Fibroblast of lung (primary cell): Measurements from ENCODE around the gene FANCL. TPM values are rescaled to one million over a fixed set of nuclear protein-coding genes. Genes with fewer than 3 reads are reported as not detected.
"Not testable (repeated sequence)": the region's sequence is repeated elsewhere in the genome, so short reads cannot be mapped to it uniquely, and the experiment has no call there.

Experiments
- DNase-seq, 2 donors: peaks; one replicate each; pipeline versions ENCODE4 v3.0.0 to v3.0.0-alpha.2; 2010; ENCODE audit warnings: low read depth in 2 of 2
- H2AFZ ChIP-seq: 2 replicates; pipeline ENCODE4 v1.5.1; 2012; ENCODE audit warnings: low read length, control low read depth, inconsistent platforms
- H3K27ac ChIP-seq: 2 replicates; pipeline ENCODE4 v1.5.1; 2011; ENCODE audit warnings: low read length, control low read depth; ENCODE audit not compliant: insufficient read depth
- H3K27me3 ChIP-seq: 2 replicates; pipeline ENCODE4 v1.5.1; 2011; ENCODE audit warnings: mild to moderate bottlenecking, low read length; ENCODE audit not compliant: control insufficient read depth, insufficient read depth
- H3K36me3 ChIP-seq: 2 replicates; pipeline ENCODE4 v1.5.1; 2011; ENCODE audit warnings: low read length; ENCODE audit not compliant: control insufficient read depth, insufficient read depth
- H3K4me1 ChIP-seq: 2 replicates; pipeline ENCODE4 v1.5.1; 2011; ENCODE audit warnings: low read length; ENCODE audit not compliant: control insufficient read depth, insufficient read depth; ENCODE audit errors: extremely low read depth
- H3K4me2 ChIP-seq: 2 replicates; pipeline ENCODE4 v1.5.1; 2011; ENCODE audit warnings: low read length, control low read depth; ENCODE audit not compliant: insufficient read depth; ENCODE audit errors: extremely low read depth
- H3K4me3 ChIP-seq, 4 experiments: fragments of 200-600 bp in 1 of 4; sonication (generic) in 1 of 4; replicated peaks in 1 of 4; 2 replicates each; pipeline ENCODE4 v1.5.1; 2011 to 2016; ENCODE audit warnings: low read length in 4 of 4, low read depth in 3 of 4, mild to moderate bottlenecking in 3 of 4, control low read depth in 2 of 4, inconsistent platforms in 1 of 4, mixed read lengths in 1 of 4; ENCODE audit not compliant: insufficient read depth in 1 of 4; ENCODE audit errors: control extremely low read depth in 1 of 4
- H3K79me2 ChIP-seq: 2 replicates; pipeline ENCODE4 v1.5.1; 2012; ENCODE audit warnings: mild to moderate bottlenecking, low read length, inconsistent platforms; ENCODE audit not compliant: control insufficient read depth, insufficient read depth
- H3K9ac ChIP-seq: 2 replicates; pipeline ENCODE4 v1.5.1; 2011; ENCODE audit warnings: mild to moderate bottlenecking, low read length, control low read depth; ENCODE audit not compliant: insufficient read depth
- H3K9me3 ChIP-seq: 2 replicates; pipeline ENCODE4 v1.5.1; 2012; ENCODE audit warnings: low read depth, low read length; ENCODE audit not compliant: control insufficient read depth, insufficient read depth
- H4K20me1 ChIP-seq: 2 replicates; pipeline ENCODE4 v1.5.1; 2011; ENCODE audit warnings: low read length; ENCODE audit not compliant: control insufficient read depth, insufficient read depth; ENCODE audit errors: extremely low read depth
- CTCF ChIP-seq, 2 donors: IDR thresholded peaks in 1 of 2; conservative IDR thresholded peaks in 1 of 2; 1 replicate in 1 of 2; 2 replicates in 1 of 2; pipeline ENCODE4 v1.5.1; 2011 to 2012; ENCODE audit warnings: low read length in 2 of 2, control low read depth in 1 of 2, inconsistent platforms in 1 of 2, low read depth in 1 of 2, mild to moderate bottlenecking in 1 of 2
- EZH2 ChIP-seq: IDR thresholded peaks from 2 replicates; pipeline ENCODE4 v1.5.1; 2012; ENCODE audit warnings: low read length, control low read depth, mild to moderate bottlenecking; ENCODE audit errors: missing control alignments
- polyA plus RNA-seq, 2 donors: library from polyadenylated mRNA; depleted of rRNA in 1 of 2; stranded (reverse) in 1 of 2; unstranded in 1 of 2; fragments of >200 nt; gene quantifications; 2 replicates each; pipeline ENCODE4 v1.2.1, GENCODE V29; 2011 to 2012; ENCODE audit warnings: missing spikeins in 1 of 2
- total RNA-seq: library from RNA; depleted of rRNA; stranded (reverse); fragments of >200 nt; gene quantifications from 2 replicates; pipeline ENCODE4 v1.2.1, GENCODE V29; 2014

FANCL gene
- total and polyA plus RNA-seq, 2 donors (not counting 1 experiment from before 2014, with no cell fraction given), result 15.2 to 19.7 TPM

GRCh38 chr2:58171831-58172230 lies 69.3 kb downstream of the FANCL start:
- H3K4me1 ChIP-seq, H3K27ac ChIP-seq, H3K4me3 ChIP-seq, H2AFZ ChIP-seq, H3K9me3 ChIP-seq, H3K27me3 ChIP-seq, H3K4me2 ChIP-seq, H3K9ac ChIP-seq, H3K36me3 ChIP-seq, H3K79me2 ChIP-seq, DNase-seq, H4K20me1 ChIP-seq: not testable (repeated sequence)

- DNase-seq, H3K79me2 ChIP-seq, H3K36me3 ChIP-seq, H3K4me3 ChIP-seq, H3K4me1 ChIP-seq, H3K9ac ChIP-seq, H3K9me3 ChIP-seq, H2AFZ ChIP-seq, H3K4me2 ChIP-seq, H4K20me1 ChIP-seq, H3K27ac ChIP-seq, H3K27me3 ChIP-seq: not testable (repeated sequence)
Observed at GRCh38 chr2:58170334-58170933, 70.7 kb downstream of the FANCL start.

GRCh38 chr2:58169845-58170244 lies 71.3 kb downstream of the FANCL start:
- not testable (repeated sequence) for H3K4me2 ChIP-seq, H3K4me3 ChIP-seq, H3K9me3 ChIP-seq, H3K36me3 ChIP-seq, H4K20me1 ChIP-seq, H3K27ac ChIP-seq, H3K9ac ChIP-seq, H3K4me1 ChIP-seq, H2AFZ ChIP-seq, H3K79me2 ChIP-seq, H3K27me3 ChIP-seq
- DNase-seq, result peak in 1 of 2 donors; percentile 58

- not testable (repeated sequence) for H2AFZ ChIP-seq, H3K4me1 ChIP-seq, H3K79me2 ChIP-seq, H3K9me3 ChIP-seq, H3K36me3 ChIP-seq, DNase-seq, H3K27ac ChIP-seq, H3K9ac ChIP-seq, H3K4me2 ChIP-seq, H3K4me3 ChIP-seq, H3K27me3 ChIP-seq, H4K20me1 ChIP-seq
Observed at GRCh38 chr2:58168130-58168529, 73.0 kb downstream of the FANCL start.

- Histone ChIP-seq H3K4me1 (no peaks in the 10 kb centered on the region), H3K9ac (no peak overlapping the region), H3K79me2 (no peaks in the 10 kb centered on the region), H3K27me3 (no peaks in the 10 kb centered on the region), H3K27ac (no peak overlapping the region), H4K20me1 (no peaks in the 10 kb centered on the region), H3K4me2 (no peak overlapping the region), H3K36me3 (no peaks in the 10 kb centered on the region), H3K9me3 (no peaks in the 10 kb centered on the region), H2AFZ (no peak overlapping the region), H3K4me3 (no peak overlapping the region)
- TF ChIP-seq CTCF (conservative IDR thresholded peaks at IDR 0.05 in 1 of 2, IDR thresholded peaks at IDR 0.05 in 1 of 2; ENCODE audit: low read depth in 1 of 2, low read length in 2 of 2) (no peak), EZH2 (no peak)
- no peak for DNase-seq
Observed at GRCh38 chr2:58163913-58164312, 77.2 kb downstream of the FANCL start.
